GM19397 (cell line): Measurements from ENCODE around the gene C3orf62.
"Not testable (repeated sequence)": the region's sequence is repeated elsewhere in the genome, so short reads cannot be mapped to it uniquely, and the experiment has no call there.

Source experiments
- ATAC-seq: cut with Tn5 transposase; IDR thresholded peaks from one replicate; pipeline ENCODE4 v1.9.1; 2021; ENCODE audit warnings: mild to moderate bottlenecking, moderate library complexity; ENCODE audit not compliant: unreplicated experiment

The C3orf62 gene

DNA sequence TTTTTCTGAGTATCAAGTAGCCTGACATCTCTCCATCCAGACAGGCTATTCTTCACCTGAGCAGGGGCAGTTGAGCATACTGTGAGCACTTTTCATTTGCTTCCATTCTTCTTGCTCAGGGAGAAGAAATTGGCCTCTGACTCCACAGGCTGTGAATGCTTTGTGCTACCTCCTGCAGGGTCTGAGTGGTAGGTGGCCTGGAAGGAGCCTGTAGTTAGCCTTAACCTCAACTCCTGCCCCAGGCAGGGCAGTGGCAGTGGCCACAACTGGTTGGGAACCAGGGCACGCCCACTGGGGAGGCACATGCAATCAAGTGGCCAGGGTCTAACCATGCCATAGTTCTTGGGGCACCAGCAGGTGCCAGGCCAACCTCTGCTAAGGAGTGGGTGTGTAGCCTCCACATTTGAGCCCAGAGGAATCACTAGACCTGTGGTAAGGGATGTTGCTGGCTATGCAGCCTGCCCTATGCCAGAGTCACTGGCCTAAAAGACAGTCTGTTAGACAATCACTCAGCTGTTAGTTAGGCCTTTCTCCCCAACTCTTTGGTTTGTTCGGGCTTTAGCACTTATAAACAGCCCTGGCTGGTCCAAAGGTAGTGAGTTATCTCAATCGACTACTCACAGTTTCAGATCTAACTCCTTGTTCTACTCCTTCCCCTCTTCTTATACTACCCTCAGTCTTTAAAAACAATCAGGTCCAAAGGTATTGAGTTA, 7.4 kb downstream of the C3orf62 start:
- ATAC-seq = no peak

DNA sequence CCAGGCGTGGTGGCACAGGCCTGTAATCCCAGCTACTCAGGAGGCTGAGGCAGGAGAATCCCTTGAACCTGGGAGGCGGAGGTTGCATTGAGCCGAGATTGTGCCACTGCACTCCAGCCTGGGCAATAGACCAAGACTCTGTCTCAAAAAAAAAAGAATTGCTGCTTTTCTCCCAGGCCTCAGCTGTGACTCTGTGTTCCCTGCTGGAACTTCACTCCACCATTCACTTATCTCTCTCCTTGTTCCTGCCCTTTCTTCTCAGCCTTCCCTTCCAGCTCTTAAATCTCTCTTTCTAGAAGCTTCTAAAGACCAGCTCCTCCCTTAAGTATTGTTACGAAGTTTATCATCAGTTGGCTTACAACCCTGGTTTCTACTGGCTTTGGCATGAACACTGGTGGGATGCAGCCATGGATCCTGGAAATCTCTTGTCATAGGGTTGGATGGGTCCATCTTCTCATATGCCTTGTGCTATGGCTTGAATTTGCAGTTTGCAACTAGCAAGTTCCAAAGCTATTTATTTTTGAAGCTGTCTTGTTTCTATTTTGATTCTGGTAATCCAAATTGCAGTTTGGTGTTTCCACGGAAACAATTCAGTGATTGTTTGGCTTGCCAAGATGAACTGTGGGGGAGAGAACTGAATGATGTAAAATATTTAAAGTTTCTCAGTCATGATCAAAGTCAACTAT, 10.5 kb downstream of the C3orf62 start:
- ATAC-seq = no peak

GRCh38 chr3:49265661-49266386, 11.2 kb downstream of the C3orf62 start:
- ATAC-seq = no peak

GRCh38 chr3:49263159-49263889, 13.7 kb downstream of the C3orf62 start:
- no peak for ATAC-seq

- no peak for ATAC-seq
Observed at GRCh38 chr3:49260806-49261324, 16.2 kb downstream of the C3orf62 start.

DNA sequence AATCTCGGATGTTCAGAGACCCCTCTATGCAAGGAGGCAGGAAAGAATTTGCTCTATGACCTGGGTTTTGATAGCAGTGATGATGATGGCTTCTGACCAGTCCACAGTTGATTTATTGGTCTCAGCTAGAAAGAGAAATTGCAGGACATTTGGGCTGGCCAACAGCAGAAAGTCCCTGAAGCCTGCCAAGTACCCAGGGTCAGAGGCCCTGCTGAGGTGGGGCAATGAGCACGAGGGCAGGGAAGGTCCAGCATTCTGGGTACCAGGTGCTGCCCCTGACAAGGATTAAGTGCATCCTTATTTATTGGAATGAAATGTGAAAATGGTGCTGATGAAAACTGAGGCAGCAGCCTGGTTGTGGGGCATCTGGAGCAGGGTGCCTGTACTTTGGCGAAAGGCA, 19.8 kb downstream of the C3orf62 start:
- ATAC-seq = no peak

DNA sequence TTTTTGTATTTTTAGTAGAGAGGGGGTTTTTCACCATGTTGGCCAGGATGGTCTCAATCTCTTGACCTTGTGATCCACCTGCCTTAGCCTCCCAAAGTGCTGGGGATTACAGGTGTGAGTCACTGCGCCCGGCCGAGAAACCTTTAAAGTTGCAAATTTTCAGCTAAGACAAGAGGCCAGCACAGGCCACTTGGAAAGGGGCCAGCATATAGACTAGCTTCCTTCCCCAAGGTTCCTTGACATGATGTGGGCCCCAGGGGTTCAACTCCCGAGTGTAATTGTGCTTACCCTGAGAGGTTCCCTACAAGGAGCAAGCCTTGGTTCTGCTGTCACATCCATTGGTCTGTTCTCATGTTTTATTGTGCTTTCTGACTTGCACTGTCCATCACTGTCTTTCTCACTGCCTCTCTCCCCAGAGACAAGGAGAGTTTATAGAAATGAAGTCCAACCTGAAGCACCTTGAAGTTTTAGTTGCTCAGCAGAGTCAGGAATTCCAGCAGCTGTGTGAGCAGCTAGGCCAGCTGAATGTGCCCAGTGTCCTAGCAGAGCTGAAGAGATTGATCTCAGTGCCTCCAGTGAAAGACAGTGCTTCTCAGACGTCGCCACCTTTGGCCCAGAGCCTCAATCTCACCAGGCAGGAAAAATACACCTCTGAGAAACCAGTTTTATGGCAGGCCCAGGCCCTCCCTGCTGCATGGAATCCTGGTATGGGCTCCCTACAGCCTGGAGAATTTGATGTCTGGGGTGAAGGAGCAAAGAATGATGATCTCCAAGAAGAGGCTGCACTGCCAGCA, 21.1 kb downstream of the C3orf62 start:
- no peak for ATAC-seq

GRCh38 chr3:49255112-49255511, 21.9 kb downstream of the C3orf62 start:
- ATAC-seq = no peak

- no peak for ATAC-seq
Observed at GRCh38 chr3:49253512-49253911, 23.5 kb downstream of the C3orf62 start.

DNA sequence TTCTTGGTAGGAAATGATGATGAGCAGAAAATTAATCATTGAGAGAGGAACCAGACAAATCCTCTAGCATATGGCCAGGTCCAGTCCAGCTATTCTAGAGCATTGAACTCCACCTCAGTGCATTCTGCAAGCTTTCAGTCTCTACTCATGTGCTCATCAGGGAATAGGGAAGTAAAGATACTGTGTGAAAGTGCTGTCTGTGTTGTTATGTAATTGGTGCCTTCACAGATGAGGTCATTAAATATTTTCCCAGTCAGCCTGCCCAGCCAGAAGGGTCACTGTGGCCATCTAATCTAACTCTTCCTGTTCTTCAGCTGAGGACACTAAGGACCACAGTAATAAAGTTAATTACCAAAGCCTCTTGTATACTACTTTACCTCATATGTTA, 28.2 kb downstream of the C3orf62 start:
- ATAC-seq = no peak

DNA sequence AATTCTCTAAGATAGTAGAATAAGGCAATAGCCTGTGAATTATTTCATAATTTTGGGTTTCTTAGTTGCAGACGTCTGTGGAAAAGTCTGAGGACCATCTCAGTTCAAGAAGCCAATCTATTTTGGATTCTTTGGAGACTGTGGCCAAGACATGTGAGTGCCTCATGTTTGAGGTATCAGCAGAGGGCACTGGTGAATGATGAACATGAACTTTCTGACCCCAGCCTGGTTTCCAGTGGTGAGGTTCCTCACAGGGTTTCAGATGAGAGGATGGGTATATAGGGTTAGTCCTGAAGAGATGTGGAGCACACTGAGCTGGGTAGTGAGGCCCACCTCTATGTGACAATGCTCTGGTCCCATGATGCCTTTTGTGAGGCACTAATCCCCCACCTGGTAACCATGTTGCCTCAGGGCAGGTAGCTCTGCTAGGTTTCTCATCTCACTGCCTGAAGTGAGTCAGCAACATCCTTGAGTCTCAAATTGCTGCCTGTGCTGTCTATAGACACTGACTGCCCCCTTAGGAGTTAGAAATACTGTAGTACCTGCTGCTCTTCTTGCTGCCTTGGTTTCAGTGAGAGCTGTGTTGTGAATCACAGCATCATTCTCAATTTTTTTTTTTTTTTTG, 32.3 kb downstream of the C3orf62 start:
- ATAC-seq = no peak

DNA sequence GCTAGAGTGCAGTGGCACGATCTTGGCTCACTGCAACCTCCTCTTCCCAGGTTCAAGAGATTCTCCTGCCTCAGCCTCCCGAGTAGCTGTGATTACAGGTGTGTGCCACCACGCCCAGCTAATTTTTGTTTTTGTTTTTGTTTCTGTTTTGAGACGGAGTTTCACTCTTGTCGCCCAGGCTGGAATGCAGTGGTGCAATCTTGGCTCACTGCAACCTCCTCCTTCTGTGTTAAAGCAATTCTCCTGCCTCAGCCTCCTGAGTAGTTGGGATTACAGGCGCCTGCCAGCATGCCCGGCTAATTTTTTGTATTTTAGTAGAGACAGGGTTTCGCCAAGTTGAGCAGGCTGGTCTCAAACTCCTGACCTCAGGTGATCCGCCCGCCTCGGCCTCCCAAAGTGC, 36.9 kb downstream of the C3orf62 start:
- not testable (repeated sequence) for ATAC-seq

DNA sequence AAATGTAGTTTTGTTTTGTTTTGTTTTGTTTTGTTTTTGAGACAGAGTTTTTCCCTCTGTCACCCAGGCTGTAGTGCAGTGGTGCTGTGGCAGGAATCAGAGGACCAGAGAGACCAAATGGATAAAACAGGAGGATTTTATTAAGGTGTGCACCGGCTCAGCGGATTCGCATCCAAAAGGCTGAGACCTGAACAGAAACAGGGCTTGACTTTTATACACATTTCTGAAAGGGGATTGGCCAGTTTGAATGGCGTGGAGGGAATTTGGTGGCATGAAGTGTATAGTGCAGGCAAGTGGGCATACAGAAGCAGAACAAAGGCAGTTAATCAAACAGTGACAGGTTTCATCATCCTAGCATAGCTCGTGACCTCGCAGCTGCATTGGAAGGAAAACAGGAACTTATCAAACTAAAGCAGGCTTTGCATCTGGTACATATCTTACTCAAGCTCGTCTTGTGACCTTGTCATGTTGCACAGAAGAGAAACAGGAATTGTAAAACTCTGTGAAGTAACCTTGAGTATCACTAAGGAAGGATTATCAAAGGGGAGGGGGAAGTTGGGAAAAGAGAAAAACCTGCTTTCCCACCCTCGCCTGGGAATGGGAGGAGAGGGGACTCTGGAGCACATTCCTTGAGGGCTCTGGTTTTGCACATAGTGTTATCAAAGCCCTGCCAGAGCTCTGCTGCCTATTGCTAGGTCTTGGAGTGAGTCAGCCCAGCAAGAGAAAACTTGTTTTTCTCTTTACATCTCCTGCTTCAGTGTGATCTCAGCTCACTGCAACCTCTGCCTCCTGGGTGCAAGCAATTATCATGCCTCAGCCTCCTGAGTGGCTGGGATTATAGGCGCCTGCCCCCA, 38.5 kb downstream of the C3orf62 start:
- no peak for ATAC-seq

- no peak for ATAC-seq
Observed at GRCh38 chr3:49237344-49237743, 39.7 kb downstream of the C3orf62 start.

- ATAC-seq = no peak
Observed at GRCh38 chr3:49236226-49236625, 40.8 kb downstream of the C3orf62 start.

- ATAC-seq = not testable (repeated sequence)
Observed at GRCh38 chr3:49228817-49229216, 48.2 kb downstream of the C3orf62 start.

DNA sequence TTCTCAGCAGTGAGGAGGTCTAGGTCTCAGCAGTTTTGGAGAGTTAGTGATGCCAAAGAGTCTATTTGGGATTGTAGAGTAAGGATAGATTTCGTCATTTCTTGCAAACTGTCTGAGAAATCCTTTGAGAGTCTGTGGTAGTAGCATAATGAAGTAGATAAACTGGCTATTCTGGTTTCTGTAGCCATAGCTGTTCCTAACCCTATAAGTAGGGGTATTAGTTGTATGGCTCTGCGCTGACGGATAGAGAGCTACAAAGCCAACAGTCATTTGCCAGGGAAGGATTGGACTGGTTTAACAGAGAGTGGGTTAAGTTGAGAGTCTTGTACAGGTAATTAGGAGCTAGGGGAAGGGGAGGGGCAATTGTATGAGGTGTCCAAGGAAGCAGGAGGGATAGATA, 55.0 kb downstream of the C3orf62 start:
- no peak for ATAC-seq

DNA sequence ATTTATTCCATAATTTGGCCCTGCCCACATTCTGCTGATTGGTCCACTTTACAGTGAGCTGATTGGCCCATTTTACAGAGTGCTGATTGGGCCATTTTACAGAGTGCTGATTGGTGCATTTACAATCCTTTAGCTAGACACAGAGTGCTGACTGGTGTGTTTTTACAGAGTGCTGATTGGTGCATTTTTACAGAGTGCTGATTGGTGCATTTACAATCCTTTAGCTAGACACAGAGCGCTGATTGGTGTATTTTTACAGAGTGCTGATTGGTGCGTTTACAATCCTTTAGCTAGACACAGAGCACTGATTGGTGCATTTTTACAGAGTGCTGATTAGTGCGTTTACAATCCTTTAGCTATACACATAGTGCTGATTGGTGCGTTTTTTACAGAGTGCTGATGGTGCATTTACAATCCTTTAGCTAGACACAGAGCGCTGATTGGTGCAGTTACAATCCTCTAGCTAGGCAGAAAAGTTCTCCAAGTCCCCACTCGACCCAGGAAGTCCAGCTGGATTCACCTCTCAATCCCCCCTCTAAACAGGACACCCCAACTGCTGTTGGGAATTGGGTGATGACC, 56.0 kb downstream of the C3orf62 start:
- not testable (repeated sequence) for ATAC-seq

GRCh38 chr3:49219132-49219531, 57.9 kb downstream of the C3orf62 start:
- no peak for ATAC-seq
